Endothelial cell of umbilical vein (primary cell): ENCODE results near the gene GGACT. TPM values are rescaled to one million over a fixed set of nuclear protein-coding genes. Genes with fewer than 3 reads are reported as not detected.

Experiments used
- BruUV-seq: library from RNA; stranded (reverse); fragments of 400-500 nt; replicated peaks from 2 replicates; lab custom pipeline; 2021; lab: Mats Ljungman, UMichigan
- CTCF ChIA-PET: fragments of 300-600, 350-600 bp; sonication (Branson Sonifier 250); formaldehyde crosslinking; loops from one replicate; lab custom pipeline; 2021; ENCODE audit warnings: antibody characterized with exemption, inconsistent platforms; lab: Charles Lee
- POLR2A ChIA-PET: fragments of 300-600, 350-600 bp; sonication (Branson Sonifier 250); formaldehyde crosslinking; loops from one replicate; lab custom pipeline; 2021; ENCODE audit warnings: antibody characterized with exemption, inconsistent platforms; lab: Charles Lee
- DNase-seq: peaks from one replicate; pipeline ENCODE4 v3.0.0-alpha.2; 2011; ENCODE audit warnings: low read depth, low spot score
- FAIRE-seq: peaks from 2 replicates; lab custom pipeline; 2011; peaks lifted over from hg19 to GRCh38; lab: Jason Lieb, UNC
- H2AFZ ChIP-seq: 2 replicates; pipeline ENCODE4 v1.6.0; 2012; ENCODE audit warnings: low read depth, low read length, control low read depth, inconsistent platforms
- H3K27ac ChIP-seq: 2 replicates; pipeline ENCODE4 v1.5.1; 2011; ENCODE audit warnings: low read depth, mild to moderate bottlenecking, control low read depth, low read length, moderate library complexity; ENCODE audit not compliant: insufficient read depth
- H3K27me3 ChIP-seq, 2 experiments: 2 replicates each; pipeline versions ENCODE4 v1.6.0 to v1.6.1; 2011; ENCODE audit warnings: low read length in 2 of 2, mixed read lengths in 1 of 2; ENCODE audit not compliant: control insufficient read depth in 2 of 2, insufficient read depth in 2 of 2
- H3K36me3 ChIP-seq, 2 experiments: 2 replicates in 1 of 2; 3 replicates in 1 of 2; pipeline ENCODE4 v1.5.1; 2011; ENCODE audit warnings: low read length in 2 of 2, mild to moderate bottlenecking in 1 of 2, moderate library complexity in 1 of 2; ENCODE audit not compliant: control insufficient read depth in 2 of 2, insufficient read depth in 2 of 2; ENCODE audit errors: extremely low read depth in 1 of 2
- H3K4me1 ChIP-seq: 3 replicates; pipeline ENCODE4 v1.5.1; 2011; ENCODE audit warnings: mild to moderate bottlenecking, low read length; ENCODE audit not compliant: control insufficient read depth, insufficient read depth; ENCODE audit errors: extremely low read depth
- H3K4me2 ChIP-seq: 2 replicates; pipeline ENCODE4 v1.6.1; 2011; ENCODE audit warnings: low read length, control low read depth, mixed read lengths; ENCODE audit not compliant: insufficient read depth
- H3K4me3 ChIP-seq, 3 experiments: fragments of 200-600 bp in 1 of 3; sonication (generic), shearing (Covaris generic) in 1 of 3; replicated peaks in 1 of 3; 2 replicates each; pipeline ENCODE4 v1.5.1; 2011 to 2016; ENCODE audit warnings: control low read depth in 3 of 3, low read length in 3 of 3, mild to moderate bottlenecking in 2 of 3, inconsistent platforms in 1 of 3, low read depth in 1 of 3, moderate library complexity in 1 of 3; ENCODE audit not compliant: insufficient read depth in 1 of 3
- H3K79me2 ChIP-seq: 2 replicates; pipeline ENCODE4 v1.6.0; 2012; ENCODE audit warnings: low read length, inconsistent platforms; ENCODE audit not compliant: control insufficient read depth, insufficient read depth
- H3K9ac ChIP-seq: replicated peaks from 2 replicates; pipeline ENCODE3; 2011; ENCODE audit warnings: low read length, control low read depth; ENCODE audit not compliant: insufficient read depth; ENCODE audit errors: extremely low read depth
- H3K9me1 ChIP-seq: replicated peaks from 3 replicates; pipeline ENCODE4 v1.6.0; 2011; ENCODE audit warnings: mild to moderate bottlenecking, low read length; ENCODE audit not compliant: control insufficient read depth, insufficient read depth; ENCODE audit errors: extremely low read depth
- H3K9me3 ChIP-seq: replicated peaks from 2 replicates; pipeline ENCODE4 v1.5.1; 2012; ENCODE audit warnings: low read length, inconsistent platforms; ENCODE audit not compliant: control insufficient read depth, insufficient read depth
- H4K20me1 ChIP-seq: replicated peaks from 2 replicates; pipeline ENCODE3; 2011; ENCODE audit warnings: mild to moderate bottlenecking, low read length; ENCODE audit not compliant: control insufficient read depth, insufficient read depth; ENCODE audit errors: extremely low read depth
- GATA2 ChIP-seq: IDR thresholded peaks from 2 replicates; pipeline ENCODE4 v1.7.0; 2011; ENCODE audit warnings: low read depth, mild to moderate bottlenecking, moderate library complexity, mixed read lengths, low read length; ENCODE audit not compliant: insufficient read length, insufficient read depth
- JUN ChIP-seq: IDR thresholded peaks from 2 replicates; pipeline ENCODE4 v1.6.1; 2011; ENCODE audit warnings: borderline replicate concordance, low read depth; ENCODE audit not compliant: insufficient read length, insufficient read depth
- MYC ChIP-seq: IDR thresholded peaks from one replicate; pipeline ENCODE4 v1.6.1; 2011; ENCODE audit warnings: mild to moderate bottlenecking, low read depth, low read length
- POLR2AphosphoS5 ChIP-seq: IDR thresholded peaks from 2 replicates; pipeline ENCODE4 v1.6.1; 2012; ENCODE audit warnings: low read depth, mild to moderate bottlenecking, control low read depth, low read length, moderate library complexity; ENCODE audit not compliant: insufficient read depth
- dilution Hi-C: fragments of 300-500 bp; cut with MboI; formaldehyde crosslinking; loops from one replicate; pipeline ENCODE4 v1.15.0; 2019; ENCODE audit warnings: low sequenced_read_pairs; ENCODE audit not compliant: extremely low pct_ligation_motif_present
- intact Hi-C: fragments of 100-400 bp; cut with micrococcal nuclease; formaldehyde crosslinking; loops from one replicate; pipeline ENCODE4 v1.10.0; 2022
- polyA plus RNA-seq, 4 experiments: library from polyadenylated mRNA; depleted of rRNA in 3 of 4; stranded (reverse) in 3 of 4; unstranded in 1 of 4; fragments of >200 nt; gene quantifications; 2 replicates each; pipeline versions ENCODE4 v1.2.1 to v1.2.3, GENCODE V29; 2011 to 2012; ENCODE audit warnings: missing spikeins in 1 of 4
- total RNA-seq: library from RNA; stranded (reverse); gene quantifications from 2 replicates; pipeline ENCODE4 v1.2.3, GENCODE V29; 2021
- TF ChIP-seq, protein P1 (sequence below), 2 donors: IDR thresholded peaks; 1 replicate in 1 of 2; 2 replicates in 1 of 2; pipeline ENCODE4 v1.5.1; 2011; ENCODE audit warnings: low read length in 2 of 2, mild to moderate bottlenecking in 2 of 2, moderate library complexity in 2 of 2, control low read depth in 1 of 2, inconsistent platforms in 1 of 2, low read depth in 1 of 2; ENCODE audit not compliant: insufficient read depth in 1 of 2; ENCODE audit errors: extremely low read depth in 1 of 2

GGACT gene
- total and polyA plus RNA-seq, 2 donors (not counting 3 experiments of a cell fraction or from before 2014, with no cell fraction given): 2.5 to 6.5 TPM

- Histone ChIP-seq H3K27me3 (no peaks in the 10 kb centered on the region), H3K36me3 (peaks cover 16 to 21% of the 10 kb centered on the region in 2 experiments), H3K79me2 (no peaks in the 10 kb centered on the region), H3K27ac (no peak overlapping the region), H3K4me2 (no peak overlapping the region), H3K4me3 (no peak overlapping the region), H2AFZ (no peak overlapping the region), H4K20me1 (no peaks in the 10 kb centered on the region), H3K9me1 (no peaks in the 10 kb centered on the region), H3K4me1 (no peaks in the 10 kb centered on the region), H3K9ac (no peak overlapping the region), H3K9me3 (no peaks in the 10 kb centered on the region)
- no peak for DNase-seq
- dilution Hi-C loops: no loop called here
- TF ChIP-seq JUN (no peak), POLR2AphosphoS5 (no peak), GATA2 (no peak), MYC (no peak)
- TF ChIP-seq, protein P1, sequence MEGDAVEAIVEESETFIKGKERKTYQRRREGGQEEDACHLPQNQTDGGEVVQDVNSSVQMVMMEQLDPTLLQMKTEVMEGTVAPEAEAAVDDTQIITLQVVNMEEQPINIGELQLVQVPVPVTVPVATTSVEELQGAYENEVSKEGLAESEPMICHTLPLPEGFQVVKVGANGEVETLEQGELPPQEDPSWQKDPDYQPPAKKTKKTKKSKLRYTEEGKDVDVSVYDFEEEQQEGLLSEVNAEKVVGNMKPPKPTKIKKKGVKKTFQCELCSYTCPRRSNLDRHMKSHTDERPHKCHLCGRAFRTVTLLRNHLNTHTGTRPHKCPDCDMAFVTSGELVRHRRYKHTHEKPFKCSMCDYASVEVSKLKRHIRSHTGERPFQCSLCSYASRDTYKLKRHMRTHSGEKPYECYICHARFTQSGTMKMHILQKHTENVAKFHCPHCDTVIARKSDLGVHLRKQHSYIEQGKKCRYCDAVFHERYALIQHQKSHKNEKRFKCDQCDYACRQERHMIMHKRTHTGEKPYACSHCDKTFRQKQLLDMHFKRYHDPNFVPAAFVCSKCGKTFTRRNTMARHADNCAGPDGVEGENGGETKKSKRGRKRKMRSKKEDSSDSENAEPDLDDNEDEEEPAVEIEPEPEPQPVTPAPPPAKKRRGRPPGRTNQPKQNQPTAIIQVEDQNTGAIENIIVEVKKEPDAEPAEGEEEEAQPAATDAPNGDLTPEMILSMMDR (IDR thresholded peaks at IDR 0.05; ENCODE audit: extremely low read depth in 1 of 2, insufficient read depth in 1 of 2, low read depth in 1 of 2, low read length in 2 of 2): no peak
- BruUV-seq: no TSS peak
- POLR2A ChIA-PET: interaction anchor here (0.7 kb wide), 1 partner anchor 42 kb away, joined by 7 read pairs; no protein-coding TSS in a partner anchor
- FAIRE-seq: peak; percentile 18
- intact Hi-C loops: no loop called here
- CTCF ChIA-PET: interaction anchor here (1.0 to 1.2 kb wide), 2 partner anchors 11 to 26 kb away, joined by 4 to 5 read pairs; no protein-coding TSS in a partner anchor
These were observed 44.9 kb upstream of the GGACT start for GRCh38 chr13:100633461-100633860.
